Measurements from ENCODE around the gene ITGA1. TPM values are rescaled to one million over a fixed set of nuclear protein-coding genes. Genes with fewer than 3 reads are reported as not detected.

The ITGA1 gene
- total and polyA plus RNA-seq, 2 of the 8 experiments (the other 6 are each of a cell fraction or from before 2014, with no cell fraction given), result 2.3 to 9.0 TPM

GRCh38 chr5:52779213-52779612, 8.5 kb upstream of the ITGA1 start:
- Histone ChIP-seq H4K20me1 (replicated peaks in 1 of 2; ENCODE audit: control insufficient read depth in 1 of 2, insufficient read depth in 2 of 2, low read length in 2 of 2) (no peaks in the 10 kb centered on the region), H3K27me3 (replicated peaks in 1 of 4; ENCODE audit: control insufficient read depth in 3 of 4, extremely low read depth in 1 of 4, insufficient read depth in 3 of 4, low read length in 3 of 4) (no peaks in the 10 kb centered on the region), H3K4me2 (ENCODE audit: insufficient read depth in 1 of 2, low read depth in 2 of 2, low read length in 2 of 2) (no peak overlapping the region), H3K23ac (ENCODE audit: insufficient read length) (no peak overlapping the region), H3K23me2 (ENCODE audit: low read depth, low read length) (no peaks in the 10 kb centered on the region), H2BK120ac (replicated peaks; ENCODE audit: low read depth, low read length) (no peak overlapping the region), H4K8ac (ENCODE audit: extremely low read depth, insufficient read depth, low read length) (no peak overlapping the region), H3K36me3 (ENCODE audit: control insufficient read depth in 2 of 4, insufficient read depth in 4 of 4, low read length in 3 of 4) (no peaks in the 10 kb centered on the region), H2AK5ac (ENCODE audit: low read depth, low read length) (no peak overlapping the region), H2AFZ (ENCODE audit: low read length) (no peak overlapping the region), H3K79me1 (ENCODE audit: low read depth, low read length) (no peaks in the 10 kb centered on the region), H2BK12ac (ENCODE audit: low read depth, low read length) (no peak overlapping the region), H4K91ac (replicated peaks; ENCODE audit: insufficient read length, low read length) (no peak overlapping the region), H2BK20ac (ENCODE audit: low read length) (no peak overlapping the region), H3K4ac (replicated peaks; ENCODE audit: insufficient read length, low read depth, low read length) (no peak overlapping the region), H3K56ac (replicated peaks; ENCODE audit: insufficient read length, low read depth, low read length) (no peak overlapping the region), H3K4me3 (ENCODE audit: extremely low read depth in 1 of 4, insufficient read depth in 2 of 4, low read depth in 3 of 4, low read length in 4 of 4) (no peak overlapping the region), H3K18ac (ENCODE audit: extremely low read depth, low read length) (no peak overlapping the region), H2BK15ac (ENCODE audit: low read length) (no peak overlapping the region), H3K14ac (ENCODE audit: insufficient read length) (no peak overlapping the region), H3K79me2 (ENCODE audit: control insufficient read depth in 1 of 2, insufficient read depth in 2 of 2, low read length in 2 of 2) (no peaks in the 10 kb centered on the region), H4K5ac (ENCODE audit: insufficient read length, low read depth, low read length) (no peak overlapping the region), H3K27ac (ENCODE audit: low read depth, low read length) (no peak overlapping the region), H3K4me1 (replicated peaks in 1 of 4; ENCODE audit: control insufficient read depth in 3 of 4, insufficient read depth in 4 of 4, low read length in 3 of 4) (no peaks in the 10 kb centered on the region), H3K9ac (replicated peaks in 1 of 4; ENCODE audit: extremely low read depth in 1 of 4, low read depth in 3 of 4, low read length in 3 of 4) (no peak overlapping the region), H3K9me3 (ENCODE audit: insufficient read depth in 2 of 2, low read depth in 1 of 2, low read length in 1 of 2) (no peaks in the 10 kb centered on the region), H2BK5ac (ENCODE audit: low read depth, low read length) (no peak overlapping the region)
- DNase-seq (ENCODE audit: low read depth in 1 of 2, low spot score in 2 of 2) (no peak), FAIRE-seq (no peak)
- no peak for TF ChIP-seq CTBP2 (IDR thresholded peaks at IDR 0.05; ENCODE audit: borderline replicate concordance, insufficient read depth, insufficient read length, low read length)
- no peak for TF ChIP-seq SRF (IDR thresholded peaks at IDR 0.05; ENCODE audit: low read depth, low read length)
- TF ChIP-seq POLR2AphosphoS5 (IDR thresholded peaks at IDR 0.05; ENCODE audit: low read depth, low read length), result no peak
- TF ChIP-seq KDM4A (IDR thresholded peaks at IDR 0.05; ENCODE audit: low read depth, low read length, severe bottlenecking), result no peak
- no peak for TF ChIP-seq ATF3 (IDR thresholded peaks at IDR 0.05; ENCODE audit: insufficient read depth, low read depth, low read length)
- TF ChIP-seq MAFK (IDR thresholded peaks at IDR 0.05; ENCODE audit: low read depth, low read length), result no peak
- TF ChIP-seq RBBP5 (IDR thresholded peaks at IDR 0.05; ENCODE audit: borderline replicate concordance, low read depth, low read length), result no peak
- POLR2A ChIA-PET (ENCODE audit: partially characterized antibody), result no interaction called here
- CTCF ChIA-PET (ENCODE audit: partially characterized antibody), result interaction anchor here (1.1 kb wide), 1 partner anchor 26 kb away, joined by 3 read pairs; no protein-coding TSS in a partner anchor
